Prostate gland (tissue), 2 donors: ENCODE data around the gene ZNF106.

ENCODE experiments used
- CTCF ChIP-seq, 4 experiments: fragments of 200-600 bp in 2 of 4; fragments of 450-650 bp in 2 of 4; sonication (generic) in 2 of 4; IDR thresholded peaks; 1 replicate in 3 of 4; 2 replicates in 1 of 4; pipeline ENCODE4 v1.5.1; 2016 to 2019; ENCODE audit warnings: antibody characterized with exemption in 4 of 4, mild to moderate bottlenecking in 2 of 4, moderate library complexity in 2 of 4
- POLR2A ChIP-seq: fragments of 450-650 bp; IDR thresholded peaks from one replicate; pipeline ENCODE4 v1.6.1; 2016; ENCODE audit warnings: antibody characterized with exemption, mild to moderate bottlenecking

DNA sequence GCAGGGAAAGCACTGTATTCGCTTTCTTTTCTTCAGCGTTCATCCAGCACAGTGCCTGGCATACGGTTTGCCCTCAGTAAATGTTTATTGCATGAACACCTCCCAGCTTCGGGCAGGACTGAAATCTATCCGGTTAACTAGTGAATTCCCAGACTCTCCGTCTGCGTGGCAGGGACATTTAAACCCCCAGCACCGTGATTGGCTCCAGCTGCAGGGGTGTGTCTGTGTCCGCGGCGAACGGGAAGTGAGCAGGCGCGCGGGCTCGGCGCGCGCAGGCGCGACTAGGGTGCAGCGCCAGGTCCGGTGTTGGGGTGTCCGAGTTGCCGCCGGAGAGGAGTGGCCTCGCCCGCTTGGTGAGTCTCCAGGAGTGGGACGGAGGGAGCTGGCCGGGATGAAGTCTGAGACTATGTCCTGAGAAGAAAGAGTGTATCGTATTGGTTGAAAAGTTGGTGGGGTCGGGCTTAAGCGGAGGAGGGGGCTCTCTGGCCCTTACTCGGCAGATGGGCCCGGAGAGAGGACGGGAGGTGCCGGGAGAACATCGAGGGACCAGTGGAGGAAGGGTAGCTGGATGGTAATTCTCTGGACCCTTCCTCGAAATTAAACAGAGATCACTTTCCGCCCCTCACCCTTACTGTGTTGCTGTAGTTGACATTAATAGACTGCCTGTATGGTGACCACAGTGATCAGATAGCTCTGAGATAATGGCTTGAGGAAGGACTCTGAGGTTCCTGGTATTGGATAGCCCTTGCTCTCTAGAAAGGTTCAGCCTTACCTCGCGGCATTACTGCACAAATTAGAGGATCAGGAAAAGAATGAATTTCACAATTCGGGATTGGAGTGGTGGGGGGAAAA lies 4.6 kb upstream of the ZNF106 start, which contains the start of gene SNAP23:
- TF ChIP-seq POLR2A (peak; percentile 98), CTCF (IDR thresholded peaks at IDR 0.05) (peak in 1 of 4 experiments; percentile 22)
